Dermis microvascular lymphatic vessel endothelial cell (primary cell): ENCODE results near the gene NCMAP. TPM values are rescaled to one million over a fixed set of nuclear protein-coding genes. Genes with fewer than 3 reads are reported as not detected.

Experiments
- DNase-seq, 2 donors: peaks; one replicate each; pipeline versions ENCODE4 v3.0.0 to v3.0.0-alpha.2; 2010; ENCODE audit warnings: low read depth in 2 of 2
- total RNA-seq: library from RNA; depleted of rRNA; stranded (reverse); fragments of >200 nt; gene quantifications from 2 replicates; pipeline ENCODE4 v1.2.1, GENCODE V29; 2014

The NCMAP gene
- total RNA-seq, 1 donor from 2014 or later: not detected

DNA sequence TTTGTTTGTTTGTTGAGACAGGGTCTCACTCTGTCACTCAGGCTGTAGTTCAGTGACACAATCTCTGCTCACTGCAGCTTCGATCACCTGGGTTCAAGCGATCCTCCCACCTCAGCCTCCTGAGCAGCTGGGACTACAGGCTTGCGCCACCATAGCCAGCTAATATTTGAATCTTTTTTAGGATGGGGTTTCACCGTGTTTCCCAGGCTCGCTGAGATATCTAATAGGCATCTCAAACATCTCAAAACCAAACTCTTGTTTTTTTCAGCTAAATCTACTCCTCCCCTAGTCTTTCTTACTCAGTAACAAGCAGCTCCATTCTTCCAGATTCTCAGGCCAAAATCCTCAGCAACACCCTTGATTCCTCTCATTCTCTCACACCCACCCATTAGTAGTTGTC is 65.2 kb downstream of the NCMAP start:
- DNase-seq: no peak

DNA sequence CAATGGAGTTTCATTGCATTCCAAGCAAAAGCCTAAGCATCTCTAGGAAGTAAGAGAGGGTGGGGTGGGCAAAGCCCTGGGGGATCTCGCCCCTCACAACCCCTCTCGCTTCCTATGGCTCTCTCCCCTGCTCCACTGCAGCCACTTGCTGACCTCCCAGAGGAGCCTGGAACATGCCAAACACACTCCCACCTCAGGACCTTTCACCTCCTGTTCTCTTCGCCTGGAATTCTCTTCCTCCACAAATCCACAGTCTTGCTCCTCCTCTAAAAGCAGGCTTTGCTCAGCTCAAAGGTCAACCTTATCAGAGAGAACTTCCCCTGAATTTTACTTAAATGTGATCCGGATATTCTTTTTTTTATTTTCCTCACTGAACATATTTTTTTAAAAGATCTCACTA is 66.3 kb downstream of the NCMAP start:
- no peak for DNase-seq

DNA sequence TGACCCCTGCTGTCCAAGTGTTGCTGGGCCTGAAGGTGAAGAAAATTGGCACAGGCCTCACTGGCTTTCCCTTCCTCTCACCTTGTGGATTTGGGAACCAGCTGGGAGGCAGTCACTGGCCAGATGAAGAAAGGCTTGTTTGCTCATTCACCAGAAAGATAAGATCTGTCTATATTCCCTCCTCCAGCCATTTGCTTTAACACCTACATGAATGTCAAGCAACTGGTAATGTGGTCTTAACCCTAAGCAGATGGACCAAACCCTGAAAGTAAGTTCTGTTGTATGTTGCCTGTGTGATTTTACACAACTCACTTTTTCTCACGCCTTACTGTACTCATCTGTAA is 76.9 kb downstream of the NCMAP start:
- no peak for DNase-seq

DNA sequence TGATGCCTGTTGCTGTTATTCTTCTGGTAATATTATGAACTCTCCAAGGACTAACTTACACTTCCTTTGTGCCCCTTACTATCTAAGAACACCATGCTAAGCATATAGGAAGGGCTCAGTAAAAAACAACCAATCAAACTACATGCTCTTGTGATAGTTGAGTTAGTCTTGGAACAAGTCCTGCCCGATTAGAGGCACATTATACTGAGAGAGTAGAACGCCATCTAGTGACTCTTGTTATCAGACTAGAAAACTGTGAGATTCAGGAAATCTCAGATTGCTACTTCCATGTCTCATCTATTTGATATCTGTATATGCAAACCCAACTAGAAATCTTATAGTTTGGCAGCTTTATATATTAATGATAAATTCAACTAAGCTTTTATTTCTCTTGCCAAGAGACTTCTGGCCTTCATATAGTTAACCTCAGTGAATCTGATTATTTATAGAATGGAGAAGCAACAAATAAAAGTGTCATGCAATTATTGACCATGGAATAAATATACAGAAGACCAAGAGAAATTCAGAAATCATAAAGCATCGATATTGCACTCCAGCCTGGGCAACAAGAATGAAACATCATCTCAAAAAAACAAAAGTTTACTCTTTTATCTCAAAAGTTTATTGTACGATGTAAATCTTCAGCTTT is 79.4 kb downstream of the NCMAP start:
- DNase-seq: peak; percentile 45 to 74

DNA sequence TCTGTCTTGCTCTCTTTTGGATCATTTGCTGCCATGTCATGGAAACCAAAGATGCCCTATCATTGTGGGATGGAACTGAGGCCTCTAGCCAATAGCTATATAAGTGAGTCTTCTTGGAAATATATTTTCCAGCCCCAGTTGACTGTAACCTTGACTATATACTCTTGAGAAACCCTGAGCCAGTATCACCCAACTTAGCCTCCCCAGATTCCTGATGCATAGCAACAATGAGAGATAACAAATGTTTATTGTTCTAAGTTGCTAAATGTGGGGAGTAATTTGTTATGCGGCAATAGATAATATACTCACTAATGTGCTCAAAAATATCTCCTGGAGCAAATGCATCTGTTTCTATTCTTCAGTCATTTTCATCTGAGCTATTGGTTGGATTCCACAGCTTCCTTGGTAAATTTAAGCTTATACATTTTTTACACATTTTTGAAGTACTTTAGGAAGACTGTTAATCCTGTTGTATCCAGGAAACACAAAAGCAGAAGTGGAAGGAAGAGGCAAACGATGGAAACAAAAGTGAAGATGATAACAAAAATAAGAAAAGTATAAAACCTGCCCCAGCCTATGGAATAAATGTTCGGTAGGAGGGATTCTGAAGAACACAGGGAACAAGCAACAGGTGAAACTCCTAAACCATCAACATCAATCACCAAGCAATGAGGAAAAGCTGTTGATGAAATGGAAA is 80.9 kb downstream of the NCMAP start:
- DNase-seq: no peak

DNA sequence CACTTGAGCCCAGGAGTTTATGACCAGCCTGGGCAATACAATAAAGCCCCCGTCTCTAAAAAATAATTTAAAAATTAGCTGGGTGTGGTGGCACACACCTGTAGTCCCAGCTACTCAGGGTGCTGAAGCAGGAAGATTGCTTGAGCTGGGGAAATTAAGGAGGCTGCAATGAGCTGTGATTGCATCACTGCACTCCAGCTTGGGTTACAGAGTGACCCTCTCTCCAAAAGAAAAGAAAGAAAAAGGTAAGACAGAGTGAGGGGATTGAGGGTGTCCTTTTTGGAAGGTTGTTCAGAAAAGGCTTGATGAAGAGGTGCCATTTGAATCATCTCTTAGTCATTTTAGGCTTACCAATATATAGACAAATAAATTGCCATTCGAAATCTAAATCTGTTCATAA is 83.2 kb downstream of the NCMAP start:
- no peak for DNase-seq

DNA sequence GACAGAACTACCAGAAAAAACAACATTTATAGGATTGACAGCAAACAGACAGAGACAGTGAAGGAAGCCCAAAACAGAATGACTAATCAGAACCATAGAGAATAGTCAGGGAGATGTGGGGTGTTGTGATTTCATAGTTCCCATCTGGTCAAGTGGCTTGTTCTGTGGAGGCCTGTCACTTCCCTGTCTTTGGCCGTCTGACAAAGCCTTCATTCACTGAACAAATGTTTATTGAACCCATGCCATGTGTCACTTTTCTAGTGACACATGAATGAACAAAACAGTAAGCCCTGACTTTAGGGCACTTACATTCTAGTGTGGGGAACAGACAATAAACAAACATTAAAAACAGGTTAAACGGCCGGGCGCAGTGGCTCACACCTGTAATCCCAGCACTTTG is 84.0 kb downstream of the NCMAP start:
- no peak for DNase-seq

DNA sequence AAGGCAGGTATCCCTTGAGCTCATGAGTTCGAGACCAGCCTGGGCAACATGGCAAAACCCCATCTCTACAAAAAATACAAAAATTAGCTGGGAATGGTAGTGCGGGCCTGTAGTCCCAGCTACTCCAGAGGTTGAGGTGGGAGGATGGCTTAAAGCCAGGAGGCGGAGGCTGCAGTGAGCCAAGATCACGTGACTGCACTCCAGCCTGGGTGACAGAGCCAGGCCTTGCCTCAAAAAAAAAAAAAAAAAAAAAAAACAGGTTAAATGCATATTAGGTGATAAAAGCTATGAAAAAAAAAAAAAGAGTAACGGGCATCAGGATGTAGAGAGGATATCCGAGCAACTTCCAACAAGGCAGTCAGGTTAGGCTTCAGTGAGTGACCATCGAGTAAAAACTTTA is 84.4 kb downstream of the NCMAP start:
- DNase-seq: no peak

DNA sequence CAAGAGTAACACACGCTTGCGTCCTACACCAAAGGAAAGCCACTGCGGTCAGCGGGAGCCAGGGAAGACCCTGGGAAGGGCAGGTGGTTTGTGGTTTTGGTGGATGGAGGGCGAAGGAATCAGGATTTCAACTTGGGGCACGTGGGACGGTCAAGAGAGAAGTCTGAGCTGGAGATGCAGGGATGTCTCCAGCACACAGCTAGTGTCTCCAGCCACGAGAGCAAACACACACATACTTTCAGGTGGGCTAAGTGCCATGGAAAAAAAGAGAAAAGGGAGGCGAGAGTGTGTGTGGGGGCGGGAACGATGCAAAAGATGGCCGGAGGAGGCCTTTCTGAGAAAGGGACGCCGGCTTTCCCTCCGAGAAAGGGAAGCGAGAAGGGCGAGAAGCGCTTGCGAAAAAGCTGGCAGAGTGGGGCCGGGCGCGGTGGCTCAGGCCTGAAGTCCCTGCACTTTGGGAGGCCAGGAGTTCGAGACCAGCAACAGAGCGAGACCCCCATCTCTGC is 85.8 kb downstream of the NCMAP start:
- DNase-seq: peak in 1 of 2 donors; percentile 16

DNA sequence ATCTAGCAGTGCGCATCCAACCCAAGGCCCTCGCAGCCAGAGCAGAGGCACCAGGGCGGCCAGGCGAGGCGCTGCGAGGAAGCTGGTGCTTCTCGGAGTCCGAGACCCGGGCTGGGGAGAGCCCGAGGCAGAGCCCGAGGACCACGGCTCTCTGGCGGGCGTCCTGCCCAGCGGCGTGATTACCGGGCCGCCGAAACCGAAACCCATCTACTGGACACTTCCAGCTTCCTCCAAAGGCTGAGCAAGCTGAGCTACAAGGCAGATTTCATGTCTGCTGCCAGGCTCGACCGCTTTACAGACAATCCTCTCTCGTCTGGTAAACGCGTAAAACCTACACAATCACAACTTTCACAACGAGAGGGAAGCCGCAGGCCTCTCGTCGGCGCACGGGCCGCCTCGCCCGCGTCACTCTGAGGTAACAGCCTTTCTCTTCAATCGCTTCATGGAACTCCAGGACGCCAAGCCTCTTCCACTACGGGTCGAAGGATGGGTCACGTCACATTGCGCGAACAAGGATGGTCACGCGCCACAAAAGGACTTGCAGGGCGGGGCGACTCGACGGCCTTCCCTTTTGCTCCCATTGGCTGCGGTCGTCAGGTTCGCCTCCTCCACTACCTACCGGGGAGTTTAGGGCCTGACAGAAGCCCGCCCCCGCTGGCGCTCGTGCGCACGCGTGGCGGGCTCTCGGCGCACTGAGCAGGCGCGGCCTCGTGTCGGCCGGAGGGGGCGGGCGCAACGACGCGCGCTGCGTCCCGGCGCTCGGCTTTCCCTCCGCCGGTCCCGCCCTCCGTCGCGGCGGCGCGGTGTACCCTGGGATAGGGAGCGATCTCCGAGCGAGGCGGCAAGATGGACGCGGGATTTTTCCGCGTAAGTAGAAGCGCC is 86.8 kb downstream of the NCMAP start, which contains the start of gene SRRM1:
SRRM1 (plus strand) TSS at position 822 of the 882 bp plus-strand sequence; CDS start at position 847, 25 bp downstream.
- DNase-seq: peak; percentile 100

DNA sequence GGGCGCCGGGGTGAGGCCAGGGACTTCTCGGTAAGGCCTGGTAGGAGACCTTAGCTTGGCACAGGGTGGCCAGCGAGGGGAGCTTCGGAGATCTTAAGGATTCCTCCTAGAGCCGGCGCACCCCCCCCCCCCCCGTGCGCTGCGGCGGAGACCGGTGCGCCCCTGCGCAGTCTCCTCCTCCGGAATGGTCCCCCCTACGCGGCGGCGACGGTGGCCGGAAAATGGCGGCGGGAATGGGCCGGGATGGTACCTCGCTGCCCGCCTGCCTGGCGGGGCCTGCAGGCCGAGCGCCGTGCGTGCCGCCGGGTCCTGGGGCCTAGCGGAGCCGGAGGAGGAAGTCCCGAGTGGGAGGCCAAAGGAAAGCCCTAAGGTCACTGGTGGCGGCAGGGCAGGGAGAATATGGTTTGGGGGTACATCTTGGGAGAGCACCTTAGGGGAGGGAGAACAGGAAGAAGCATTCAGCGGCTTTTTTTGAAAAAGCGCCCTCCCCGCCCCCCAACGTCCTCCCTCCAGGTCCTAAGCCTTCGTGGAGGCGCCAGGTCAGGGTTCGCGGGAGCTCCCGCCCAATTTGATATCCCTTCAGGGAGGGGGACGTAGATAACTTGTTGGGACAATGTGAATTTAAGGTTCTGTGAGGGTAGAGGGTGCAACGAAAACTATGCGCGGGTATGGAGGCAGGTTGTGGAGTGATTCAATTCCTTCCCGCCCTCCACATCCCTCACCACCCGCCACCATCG is 87.6 kb downstream of the NCMAP start:
- peak in 1 of 2 donors; percentile 9 for DNase-seq

DNA sequence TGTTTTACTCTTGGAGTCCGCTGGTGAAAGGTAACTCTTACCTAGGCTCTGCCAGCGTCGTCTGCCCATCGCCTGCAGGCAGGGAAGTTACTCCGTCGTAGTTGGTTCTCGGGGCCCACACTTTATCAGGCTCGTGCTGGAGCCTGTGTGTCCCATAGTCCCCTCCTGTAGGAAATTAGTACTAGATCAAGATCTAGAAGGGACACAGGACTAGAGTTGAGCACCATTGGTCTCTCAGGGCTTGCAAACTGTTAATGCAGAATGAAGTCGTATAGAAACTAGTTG is 88.2 kb downstream of the NCMAP start:
- DNase-seq: no peak

DNA sequence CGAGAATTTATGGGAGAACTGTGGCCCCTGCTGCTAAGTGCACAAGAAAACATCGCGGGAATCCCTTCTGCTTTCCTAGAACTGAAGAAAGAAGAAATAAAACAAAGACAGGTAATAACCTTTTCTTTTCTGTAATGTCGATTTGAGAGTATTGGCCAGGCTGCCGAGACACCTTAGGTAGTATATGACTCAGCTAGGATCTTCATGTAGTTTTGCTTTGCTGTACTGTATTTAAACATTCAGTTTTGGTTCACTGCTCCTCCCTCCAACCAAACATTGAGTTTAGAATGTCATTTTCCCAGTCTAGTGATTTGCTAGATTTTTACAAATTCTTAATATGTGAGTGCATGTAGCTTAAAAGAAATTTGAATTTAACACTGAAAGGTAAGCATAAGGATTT is 93.0 kb downstream of the NCMAP start:
- DNase-seq: no peak

DNA sequence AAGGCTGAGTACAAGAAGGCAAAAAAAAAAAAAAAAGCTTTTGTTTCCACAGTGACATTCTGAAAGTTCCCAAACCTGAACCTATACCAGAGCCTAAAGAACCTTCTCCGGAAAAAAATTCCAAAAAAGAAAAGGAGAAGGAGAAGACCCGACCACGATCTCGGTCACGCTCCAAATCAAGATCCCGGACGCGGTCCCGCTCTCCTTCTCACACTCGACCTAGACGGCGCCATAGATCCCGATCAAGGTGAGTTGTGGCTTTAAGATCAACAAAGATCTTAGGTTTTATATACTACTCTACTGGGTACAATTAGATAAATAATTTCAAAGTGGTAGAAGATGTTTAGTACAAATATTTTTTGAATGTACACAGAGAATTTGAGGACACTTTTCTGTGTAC is 96.5 kb downstream of the NCMAP start:
- no peak for DNase-seq

DNA sequence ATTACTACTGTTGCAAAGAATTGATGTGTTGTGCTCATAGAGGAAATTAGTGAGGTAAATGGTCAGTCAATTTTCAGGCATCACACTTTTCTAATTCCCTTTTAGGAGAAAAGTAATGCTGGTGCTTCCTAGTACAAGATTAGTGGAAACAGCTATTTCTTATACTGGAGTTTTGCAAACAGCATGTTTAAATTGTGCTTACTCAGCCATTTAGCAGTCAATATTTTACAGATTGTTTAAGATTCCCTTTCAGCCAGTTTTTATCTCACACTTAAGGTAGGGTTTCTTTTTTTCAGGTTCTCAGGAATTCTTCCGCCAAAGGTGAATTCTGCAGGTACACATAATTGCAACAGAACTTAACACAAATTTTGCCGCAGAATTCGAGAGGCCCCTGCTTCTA is 98.1 kb downstream of the NCMAP start:
- no peak for DNase-seq

DNA sequence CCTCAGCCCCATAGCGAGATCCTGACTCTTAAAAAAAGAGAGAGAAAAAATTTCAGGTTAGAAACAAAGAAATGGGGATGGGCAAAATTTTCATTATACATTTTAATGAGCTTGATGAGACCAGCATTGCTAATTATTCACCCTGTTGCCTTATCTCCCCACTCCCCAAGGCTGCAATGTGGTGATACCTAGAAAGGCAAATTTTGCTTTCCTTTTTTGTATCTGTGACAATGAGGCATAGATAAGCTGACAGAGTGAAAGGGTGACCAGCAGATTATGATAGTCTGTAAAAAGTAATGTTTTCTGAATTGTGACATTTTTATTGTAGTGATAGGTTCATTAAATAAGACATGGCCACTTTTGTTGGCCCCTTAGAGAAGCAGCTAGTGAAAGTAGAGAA is 100.2 kb downstream of the NCMAP start:
- DNase-seq: no peak

DNA sequence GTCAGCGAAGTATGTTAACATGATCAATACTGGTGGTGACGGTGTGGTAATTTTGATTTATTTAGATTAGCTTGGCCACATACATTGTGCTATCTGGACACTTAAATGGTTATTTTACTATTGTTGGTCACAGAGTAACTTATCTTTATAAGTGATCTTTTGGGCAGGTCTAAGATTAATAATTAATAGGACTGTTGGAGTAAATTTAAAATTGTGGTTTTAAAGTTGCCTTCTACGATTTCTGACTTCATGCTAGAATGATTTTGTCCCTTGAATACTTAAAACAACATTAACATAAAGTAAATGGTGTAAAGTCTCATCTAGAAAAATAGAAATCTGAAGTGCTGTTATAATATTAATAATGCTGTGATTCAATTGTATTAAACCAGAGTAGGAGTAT is 101.9 kb downstream of the NCMAP start:
- DNase-seq: no peak

Other genes with a start within 250 kb of the NCMAP start
- not detected in 2 replicates for gene GRHL3, start 236.7 kb upstream of the NCMAP start, total RNA-seq
- 1.5 and 2.4 TPM in 2 replicates for gene STPG1, start 142.3 kb upstream of the NCMAP start, total RNA-seq
- 13.2 and 19.0 TPM in 2 replicates for gene NIPAL3, start 140.3 kb upstream of the NCMAP start, total RNA-seq
- 2.4 and 2.5 TPM in 2 replicates for gene RCAN3, start 53.3 kb upstream of the NCMAP start, total RNA-seq
- 13.5 and 19.3 TPM in 2 replicates for gene SRRM1, start 87.2 kb downstream of the NCMAP start, total RNA-seq
- 141 and 173 TPM in 2 replicates for gene CLIC4, start 189.4 kb downstream of the NCMAP start, total RNA-seq